ENCODE measurements around the gene CIB4. TPM values are rescaled to one million over a fixed set of nuclear protein-coding genes. Genes with fewer than 3 reads are reported as not detected.

The CIB4 gene
- total RNA-seq (2021) (not detected in 2 replicates), Bru-seq, nascent RNA (percentile 10 among the genes with signal in this experiment), BruChase-seq, experiment 1, labeled RNA remaining after a 2-hour chase (percentile 1 among the genes with signal in this experiment), BruChase-seq, experiment 2, labeled RNA remaining after a 6-hour chase (percentile 11 among the genes with signal in this experiment)
- long read RNA-seq: 0 reads

DNA sequence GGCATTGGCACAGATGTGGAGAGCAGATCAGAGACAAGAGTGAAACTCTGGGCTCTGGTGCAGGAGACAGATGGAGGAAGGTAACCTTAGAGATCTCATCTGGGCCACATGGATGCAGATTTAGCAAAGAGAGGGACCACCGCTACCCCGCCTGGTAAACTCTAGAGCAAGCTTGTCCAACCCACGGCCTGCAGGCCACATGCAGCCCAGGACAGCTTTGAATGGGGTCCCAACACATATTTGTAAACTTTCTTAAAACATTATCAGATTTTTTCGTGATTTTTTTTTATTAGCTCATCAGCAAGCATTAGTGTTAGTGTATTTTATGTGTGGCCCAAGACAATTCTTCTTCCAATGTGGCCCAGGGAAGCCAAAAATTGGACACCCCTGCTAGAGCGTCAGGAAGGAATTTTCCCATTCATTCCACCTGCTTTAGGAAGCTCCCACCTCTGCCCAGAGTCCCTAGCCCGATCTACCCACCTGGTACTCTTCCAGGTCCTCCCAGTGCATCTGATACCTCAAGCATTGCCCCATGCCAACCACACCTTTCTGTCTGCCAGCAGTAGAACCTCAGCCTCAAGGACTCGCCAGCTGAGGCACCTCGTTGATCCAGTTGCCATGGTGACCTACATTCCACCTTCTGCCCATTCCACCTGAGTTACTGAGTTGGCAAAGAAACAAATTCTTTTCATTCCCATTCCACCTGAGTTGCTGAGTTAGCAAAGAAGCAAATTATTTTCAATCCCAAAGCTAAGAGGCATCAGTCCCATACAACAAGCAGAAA lies at the start of gene CIB4:
Gene CIB4, minus strand, starts transcription at position 586 of the 784 bp plus-strand sequence. Its CDS starts 52 bp downstream, at position 534.
- Histone ChIP-seq H3K4me1 (ENCODE audit: insufficient read depth, low read length, poor library complexity, severe bottlenecking) (no peaks in the 10 kb centered on the region), H3K27me3 (replicated peaks; ENCODE audit: insufficient read depth, low read depth, low read length, poor library complexity) (no peaks in the 10 kb centered on the region), H3K4me3 (ENCODE audit: low read depth, low read length, poor library complexity, severe bottlenecking) (no peak within 1 kb of the TSS), H3K9me3 (ENCODE audit: low read depth, low read length, poor library complexity, severe bottlenecking) (no peaks in the 10 kb centered on the region), H3K36me3 (ENCODE audit: insufficient read depth, low read length, poor library complexity, severe bottlenecking) (no peaks in the 10 kb centered on the region), H3K27ac (ENCODE audit: low read depth, low read length, poor library complexity, severe bottlenecking) (no peak within 1 kb of the TSS)
- intact Hi-C loops (cut with micrococcal nuclease; ENCODE audit: unreplicated experiment): no loop called here
- DNase-seq (ENCODE audit: low spot score): no peak
- POLR2A ChIA-PET (ENCODE audit: low non-redundant PET): no interaction called here
- no TSS peak for BruUV-seq (replicated peaks)
- TF ChIP-seq, protein P1, sequence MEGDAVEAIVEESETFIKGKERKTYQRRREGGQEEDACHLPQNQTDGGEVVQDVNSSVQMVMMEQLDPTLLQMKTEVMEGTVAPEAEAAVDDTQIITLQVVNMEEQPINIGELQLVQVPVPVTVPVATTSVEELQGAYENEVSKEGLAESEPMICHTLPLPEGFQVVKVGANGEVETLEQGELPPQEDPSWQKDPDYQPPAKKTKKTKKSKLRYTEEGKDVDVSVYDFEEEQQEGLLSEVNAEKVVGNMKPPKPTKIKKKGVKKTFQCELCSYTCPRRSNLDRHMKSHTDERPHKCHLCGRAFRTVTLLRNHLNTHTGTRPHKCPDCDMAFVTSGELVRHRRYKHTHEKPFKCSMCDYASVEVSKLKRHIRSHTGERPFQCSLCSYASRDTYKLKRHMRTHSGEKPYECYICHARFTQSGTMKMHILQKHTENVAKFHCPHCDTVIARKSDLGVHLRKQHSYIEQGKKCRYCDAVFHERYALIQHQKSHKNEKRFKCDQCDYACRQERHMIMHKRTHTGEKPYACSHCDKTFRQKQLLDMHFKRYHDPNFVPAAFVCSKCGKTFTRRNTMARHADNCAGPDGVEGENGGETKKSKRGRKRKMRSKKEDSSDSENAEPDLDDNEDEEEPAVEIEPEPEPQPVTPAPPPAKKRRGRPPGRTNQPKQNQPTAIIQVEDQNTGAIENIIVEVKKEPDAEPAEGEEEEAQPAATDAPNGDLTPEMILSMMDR (conservative IDR thresholded peaks at IDR 0.05; ENCODE audit: low read depth, low read length): no peak
- no peak for TF ChIP-seq EZH2 (IDR thresholded peaks at IDR 0.05; ENCODE audit: borderline replicate concordance, low read depth, low read length, poor library complexity, severe bottlenecking)
- CTCF ChIA-PET: no interaction called here

DNA sequence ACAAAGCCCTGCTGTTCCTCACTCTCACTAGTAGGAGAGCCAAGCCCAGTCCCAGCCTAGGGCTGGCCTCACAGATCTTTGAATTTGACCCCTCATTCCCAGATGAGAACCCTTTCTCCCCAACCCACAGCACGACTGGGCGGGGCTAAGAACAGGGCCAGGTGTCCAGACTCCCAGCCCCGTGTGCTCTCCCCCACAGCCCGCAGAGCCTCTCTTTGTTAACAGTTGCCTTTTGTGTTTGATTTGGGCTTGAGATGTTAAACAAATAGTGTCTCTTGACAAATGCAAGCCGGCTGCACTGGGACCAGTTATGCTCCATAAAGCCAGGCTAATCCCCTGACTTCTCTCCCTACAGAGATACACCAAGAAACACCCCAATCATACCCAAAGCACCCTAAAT lies 46.6 kb upstream of the CIB4 start:
- TF ChIP-seq, protein P1 (conservative IDR thresholded peaks at IDR 0.05; ENCODE audit: low read depth, low read length): no peak
- no peak for TF ChIP-seq EZH2 (IDR thresholded peaks at IDR 0.05; ENCODE audit: borderline replicate concordance, low read depth, low read length, poor library complexity, severe bottlenecking)
- ChIA-PET CTCF (no interaction called here), POLR2A (ENCODE audit: low non-redundant PET) (no interaction called here)
- Histone ChIP-seq H3K27me3 (replicated peaks; ENCODE audit: insufficient read depth, low read depth, low read length, poor library complexity) (peaks cover 29% of the 10 kb centered on the region), H3K4me1 (ENCODE audit: insufficient read depth, low read length, poor library complexity, severe bottlenecking) (no peaks in the 10 kb centered on the region), H3K9me3 (ENCODE audit: low read depth, low read length, poor library complexity, severe bottlenecking) (no peaks in the 10 kb centered on the region), H3K27ac (ENCODE audit: low read depth, low read length, poor library complexity, severe bottlenecking) (no peak overlapping the region), H3K4me3 (ENCODE audit: low read depth, low read length, poor library complexity, severe bottlenecking) (no peak overlapping the region), H3K36me3 (ENCODE audit: insufficient read depth, low read length, poor library complexity, severe bottlenecking) (no peaks in the 10 kb centered on the region)
- no TSS peak for BruUV-seq (replicated peaks)
- intact Hi-C loops (cut with micrococcal nuclease; ENCODE audit: unreplicated experiment): no loop called here
- no peak for DNase-seq (ENCODE audit: low spot score)

DNA sequence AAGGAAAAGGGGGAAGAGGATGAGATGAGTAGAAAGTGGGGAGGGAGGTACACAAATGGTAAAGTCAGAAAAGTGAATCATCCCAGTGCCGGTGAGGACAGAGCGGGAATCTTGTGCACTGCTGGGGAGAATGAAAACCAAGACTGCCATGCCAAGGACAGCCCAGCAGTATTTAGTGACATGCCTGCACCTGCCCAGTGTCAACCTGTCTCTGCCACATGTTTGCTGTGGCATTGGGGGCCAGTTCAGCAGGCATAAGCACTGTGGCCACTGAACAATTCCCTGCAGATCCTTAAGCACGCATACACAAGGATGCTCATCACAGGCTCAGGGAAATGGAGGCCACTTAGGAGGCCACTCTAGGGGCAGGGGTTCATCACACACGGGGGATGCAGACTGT lies 46.2 kb upstream of the CIB4 start:
- H3K27me3 ChIP-seq (replicated peaks; ENCODE audit: insufficient read depth, low read depth, low read length, poor library complexity): peaks cover 29% of the 10 kb centered on the region
- ChIA-PET CTCF (no interaction called here), POLR2A (ENCODE audit: low non-redundant PET) (no interaction called here)
- no peaks in the 10 kb centered on the region for H3K4me1 ChIP-seq (ENCODE audit: insufficient read depth, low read length, poor library complexity, severe bottlenecking)
- H3K27ac ChIP-seq (ENCODE audit: low read depth, low read length, poor library complexity, severe bottlenecking): no peak overlapping the region
- no peaks in the 10 kb centered on the region for H3K9me3 ChIP-seq (ENCODE audit: low read depth, low read length, poor library complexity, severe bottlenecking)
- no peaks in the 10 kb centered on the region for H3K36me3 ChIP-seq (ENCODE audit: insufficient read depth, low read length, poor library complexity, severe bottlenecking)
- BruUV-seq (replicated peaks): no TSS peak
- H3K4me3 ChIP-seq (ENCODE audit: low read depth, low read length, poor library complexity, severe bottlenecking): no peak overlapping the region
- intact Hi-C loops (cut with micrococcal nuclease; ENCODE audit: unreplicated experiment): no loop called here
- DNase-seq (ENCODE audit: low spot score): no peak
- TF ChIP-seq EZH2 (IDR thresholded peaks at IDR 0.05; ENCODE audit: borderline replicate concordance, low read depth, low read length, poor library complexity, severe bottlenecking): no peak
- TF ChIP-seq, protein P1 (conservative IDR thresholded peaks at IDR 0.05; ENCODE audit: low read depth, low read length): no peak
